KOPT-K1 (cell line): ENCODE measurements around the gene ESR1.
"Not testable (repeated sequence)": the region's sequence is repeated elsewhere in the genome, so short reads cannot be mapped to it uniquely, and the experiment has no call there.

Experiments used
- H3K27ac ChIP-seq: fragments of 200-600 bp; sonication (generic); 2 replicates; pipeline ENCODE4 v1.5.1; 2016; ENCODE audit warnings: antibody characterized with exemption, mild to moderate bottlenecking, low read depth, low read length; ENCODE audit not compliant: poor library complexity, severe bottlenecking
- H3K36me3 ChIP-seq: fragments of 200-600 bp; sonication (generic); 2 replicates; pipeline ENCODE4 v1.5.1; 2017; ENCODE audit warnings: antibody characterized with exemption, mild to moderate bottlenecking, low read length, moderate library complexity; ENCODE audit not compliant: insufficient read depth
- H3K9me3 ChIP-seq: fragments of 200-600 bp; sonication (generic); 2 replicates; pipeline ENCODE4 v1.5.1; 2017; ENCODE audit warnings: antibody characterized with exemption, low read length, mild to moderate bottlenecking; ENCODE audit not compliant: insufficient read depth, poor library complexity, severe bottlenecking

Gene ESR1

GRCh38 chr6:151899796-151900195 lies 92.3 kb downstream of the ESR1 start:
- H3K27ac ChIP-seq: not testable (repeated sequence)

DNA sequence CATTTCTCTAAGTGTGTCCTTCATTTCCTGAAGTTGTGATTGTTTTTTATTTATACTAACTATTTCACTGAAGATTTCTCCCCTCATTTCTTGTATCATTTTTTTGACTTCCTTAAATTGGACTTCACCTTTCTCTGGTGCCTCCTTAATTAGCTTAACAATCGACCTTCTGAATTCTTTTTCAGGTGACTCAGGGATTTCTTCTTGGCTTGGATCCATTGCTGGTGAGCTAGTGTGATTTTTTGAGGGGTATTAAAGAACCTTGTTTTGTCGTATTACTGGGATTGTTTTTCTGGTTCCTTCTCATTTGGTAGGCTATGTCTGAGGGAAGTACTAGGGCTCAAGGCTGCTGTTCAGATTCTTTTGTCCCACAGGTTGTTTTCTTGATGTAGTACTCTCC lies 92.8 kb downstream of the ESR1 start:
- H3K9me3 ChIP-seq: no peaks in the 10 kb centered on the region
- no peaks in the 10 kb centered on the region for H3K36me3 ChIP-seq
- no peak overlapping the region for H3K27ac ChIP-seq

More at GRCh38 chr6:151899796-151900195, 92.3 kb downstream of the ESR1 start:
- H3K36me3 ChIP-seq, H3K9me3 ChIP-seq: not testable (repeated sequence)

DNA sequence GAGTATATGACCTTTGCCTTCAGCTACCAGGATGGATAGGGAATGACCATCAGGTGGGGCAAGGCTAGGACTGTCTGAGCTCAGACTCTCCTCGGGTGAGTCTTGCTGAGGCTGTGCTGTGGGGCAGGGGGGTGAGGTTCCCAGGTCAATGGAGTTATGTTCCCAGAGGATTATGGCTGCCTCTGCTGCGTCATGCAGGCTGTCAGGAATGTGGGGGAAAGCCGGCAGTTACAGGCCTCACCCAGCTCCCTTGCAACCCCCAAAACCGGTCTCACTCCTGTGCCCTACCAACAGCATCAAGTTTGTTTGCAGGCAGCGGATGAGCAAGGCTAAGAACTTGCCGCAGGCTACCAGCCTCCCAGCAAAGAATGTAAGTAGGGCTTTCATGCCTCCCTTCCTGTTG lies 93.5 kb downstream of the ESR1 start:
- Histone ChIP-seq H3K36me3 (no peaks in the 10 kb centered on the region), H3K9me3 (no peaks in the 10 kb centered on the region), H3K27ac (no peak overlapping the region)

DNA sequence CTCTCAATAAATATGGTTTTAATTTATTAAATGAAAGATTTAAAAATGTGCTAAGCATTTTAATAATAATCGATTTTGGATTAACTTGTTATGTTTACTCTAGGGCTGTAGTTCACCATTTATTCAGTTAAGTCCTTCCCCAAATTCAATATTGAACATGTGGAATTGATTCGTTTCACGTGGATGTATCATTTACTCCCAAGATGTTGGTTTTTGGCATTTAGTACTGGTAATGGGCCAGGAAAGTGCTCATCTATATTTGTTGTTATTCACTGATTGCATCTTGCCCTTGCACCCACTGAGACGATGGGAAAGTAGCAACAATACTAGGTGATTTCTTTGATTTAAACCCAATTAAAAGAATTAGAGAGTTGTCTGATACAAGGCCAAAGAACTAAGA lies 97.1 kb downstream of the ESR1 start:
- Histone ChIP-seq H3K9me3 (no peaks in the 10 kb centered on the region), H3K36me3 (no peaks in the 10 kb centered on the region), H3K27ac (no peak overlapping the region)

DNA sequence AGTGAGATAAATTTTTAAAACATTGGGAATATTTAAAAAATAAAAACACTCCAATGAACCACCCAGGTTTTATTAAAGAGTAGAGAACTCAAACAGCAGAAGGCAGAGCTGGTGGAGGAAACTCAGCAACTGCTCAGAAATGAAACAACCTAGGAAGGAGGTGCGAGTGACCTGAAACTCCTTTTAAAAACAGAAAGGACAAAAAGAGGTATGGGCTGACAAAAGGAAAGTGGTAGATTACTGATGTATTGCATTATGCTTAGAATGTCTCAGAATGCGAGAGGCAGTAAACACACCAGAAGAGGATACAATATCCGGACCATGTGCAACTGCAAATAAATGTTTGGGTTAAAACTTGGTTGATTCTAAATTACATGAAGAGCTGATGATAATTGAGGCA lies 97.6 kb downstream of the ESR1 start:
- Histone ChIP-seq H3K9me3 (no peaks in the 10 kb centered on the region), H3K36me3 (no peaks in the 10 kb centered on the region), H3K27ac (no peak overlapping the region)

GRCh38 chr6:151905854-151906253 lies 98.4 kb downstream of the ESR1 start:
- no peaks in the 10 kb centered on the region for H3K9me3 ChIP-seq
- H3K36me3 ChIP-seq: no peaks in the 10 kb centered on the region
- no peak overlapping the region for H3K27ac ChIP-seq

DNA sequence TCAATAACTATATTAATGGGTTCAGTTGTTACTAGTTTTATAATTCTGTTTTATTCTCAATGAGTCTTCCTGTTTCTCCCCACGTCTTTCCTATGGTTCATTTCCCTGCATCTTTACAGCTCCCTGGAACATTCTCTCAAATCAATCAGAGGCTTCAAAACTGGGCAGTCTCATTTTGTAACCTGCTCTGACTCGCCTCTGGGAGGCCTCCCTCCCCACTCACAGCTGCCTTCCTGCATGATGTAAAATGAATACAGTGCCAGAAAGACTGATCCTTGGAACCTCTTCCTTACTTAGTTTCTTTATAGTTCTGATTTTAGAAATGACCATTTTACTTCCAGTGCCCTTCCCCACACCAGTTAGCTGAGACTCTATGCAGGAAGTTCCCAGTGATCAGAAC lies 103.9 kb downstream of the ESR1 start:
- H3K27ac ChIP-seq: no peak overlapping the region
- no peaks in the 10 kb centered on the region for H3K9me3 ChIP-seq
- H3K36me3 ChIP-seq: no peaks in the 10 kb centered on the region

DNA sequence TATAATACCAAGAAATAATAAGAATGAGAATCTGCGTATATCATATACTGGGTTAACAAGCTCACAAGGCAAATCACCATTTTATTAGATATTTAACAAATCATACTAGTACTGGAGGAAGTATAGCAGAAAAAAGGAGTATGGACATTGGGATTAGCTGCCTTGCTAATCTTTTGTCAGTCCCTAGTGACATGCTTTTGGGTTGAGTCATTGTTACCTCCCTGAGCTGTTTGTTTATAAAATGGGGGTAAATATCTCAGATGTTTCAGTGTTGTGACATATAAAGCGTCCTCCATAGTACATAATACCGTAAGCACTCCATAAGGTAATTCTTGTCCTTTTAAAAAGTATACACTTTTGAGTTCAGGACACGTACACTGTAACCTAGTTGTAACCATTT lies 107.0 kb downstream of the ESR1 start:
- Histone ChIP-seq H3K27ac (no peak overlapping the region), H3K36me3 (no peaks in the 10 kb centered on the region), H3K9me3 (no peaks in the 10 kb centered on the region)

DNA sequence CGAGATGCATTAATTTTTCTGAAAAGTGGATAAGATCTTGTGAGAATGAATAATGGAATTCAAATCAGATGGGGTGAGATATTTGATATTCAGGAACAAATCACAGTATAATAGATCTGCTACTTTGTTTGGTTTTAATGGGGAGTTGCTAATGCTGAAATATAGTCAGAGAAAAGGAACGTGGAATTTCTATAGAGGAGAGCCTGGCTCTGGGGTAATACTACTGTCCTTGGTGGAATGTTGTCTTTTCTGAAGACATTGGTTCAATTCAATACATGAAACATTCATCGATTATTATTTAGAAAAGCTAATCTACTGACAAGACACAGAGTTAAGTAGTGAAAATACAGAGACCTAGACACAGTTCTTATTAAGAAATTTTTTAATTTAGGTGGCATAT lies 108.6 kb downstream of the ESR1 start:
- Histone ChIP-seq H3K27ac (no peak overlapping the region), H3K9me3 (no peaks in the 10 kb centered on the region)

DNA sequence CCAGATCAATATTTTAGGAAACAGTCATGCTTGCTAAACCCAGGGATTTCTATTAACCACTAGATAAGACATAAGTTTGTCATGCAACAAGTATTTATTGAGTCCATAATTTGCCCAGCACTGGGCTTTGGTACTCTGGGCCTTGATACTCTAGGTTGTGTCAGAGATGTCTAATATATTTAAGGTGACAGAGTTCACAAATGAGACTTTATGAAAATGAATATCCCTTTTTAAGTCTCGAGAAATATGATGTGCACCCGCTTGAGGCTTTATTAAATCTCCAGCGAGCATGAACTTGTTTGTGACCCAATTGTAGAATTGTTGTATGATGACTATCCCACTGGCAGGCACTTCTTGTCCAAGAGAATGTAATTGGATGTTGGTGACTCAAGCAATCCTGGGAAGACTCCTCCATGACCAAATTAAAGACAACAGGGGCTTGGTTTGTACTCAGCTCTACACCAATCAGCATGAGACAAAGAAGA lies 109.2 kb downstream of the ESR1 start:
- no peaks in the 10 kb centered on the region for H3K9me3 ChIP-seq
- H3K27ac ChIP-seq: no peak overlapping the region

More for the DNA sequence above, 108.6 kb downstream of the ESR1 start:
- no peaks in the 10 kb centered on the region for H3K36me3 ChIP-seq

DNA sequence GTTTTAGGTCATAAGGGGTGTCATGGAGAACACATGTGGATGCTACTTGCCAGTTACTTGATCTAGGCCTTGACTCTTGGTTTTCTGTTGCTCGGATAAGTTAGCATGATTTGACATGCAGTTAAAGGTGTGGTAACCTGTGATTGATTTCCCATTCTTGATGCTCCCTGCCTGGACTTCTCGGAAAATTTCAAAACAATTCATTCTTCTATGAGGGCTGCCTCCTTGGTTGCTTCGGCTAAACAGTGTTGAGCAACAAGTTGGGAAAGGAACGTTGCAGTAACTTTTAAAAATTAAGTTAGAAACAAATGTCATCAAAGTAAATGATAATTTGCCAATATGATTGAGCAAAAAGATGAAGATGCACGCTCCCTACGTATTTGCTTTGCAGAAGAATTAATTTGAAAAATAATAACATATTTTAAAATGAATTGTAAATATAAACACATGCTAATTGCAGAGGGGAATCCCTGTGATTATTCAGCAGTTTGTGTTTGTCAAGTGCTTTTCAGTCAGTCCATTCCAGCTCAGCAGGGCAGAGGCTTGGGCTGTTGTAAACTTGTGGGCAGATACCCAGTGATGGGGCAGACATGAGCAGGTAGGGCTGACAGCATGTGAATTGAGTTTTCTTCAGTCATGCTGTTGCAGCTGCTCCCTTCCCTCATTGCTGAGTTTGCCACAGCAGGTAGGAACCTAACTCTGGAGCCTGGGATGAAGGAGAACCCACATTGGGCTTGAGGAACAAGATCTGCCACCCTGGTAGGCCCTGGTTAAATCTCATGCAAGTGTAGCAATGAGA lies 110.2 kb downstream of the ESR1 start:
- no peaks in the 10 kb centered on the region for H3K36me3 ChIP-seq
- H3K27ac ChIP-seq: no peak overlapping the region
- H3K9me3 ChIP-seq: no peaks in the 10 kb centered on the region

More for the DNA sequence above, 109.2 kb downstream of the ESR1 start:
- no peaks in the 10 kb centered on the region for H3K36me3 ChIP-seq

- no peaks in the 10 kb centered on the region for H3K9me3 ChIP-seq
Observed at GRCh38 chr6:151940307-151940706, 132.8 kb downstream of the ESR1 start.

GRCh38 chr6:151948002-151948743 lies 140.7 kb downstream of the ESR1 start:
- H3K27ac ChIP-seq: no peak overlapping the region
- no peaks in the 10 kb centered on the region for H3K9me3 ChIP-seq
- no peaks in the 10 kb centered on the region for H3K36me3 ChIP-seq

More at GRCh38 chr6:151940307-151940706, 132.8 kb downstream of the ESR1 start:
- Histone ChIP-seq H3K27ac (no peak overlapping the region), H3K36me3 (no peaks in the 10 kb centered on the region)

DNA sequence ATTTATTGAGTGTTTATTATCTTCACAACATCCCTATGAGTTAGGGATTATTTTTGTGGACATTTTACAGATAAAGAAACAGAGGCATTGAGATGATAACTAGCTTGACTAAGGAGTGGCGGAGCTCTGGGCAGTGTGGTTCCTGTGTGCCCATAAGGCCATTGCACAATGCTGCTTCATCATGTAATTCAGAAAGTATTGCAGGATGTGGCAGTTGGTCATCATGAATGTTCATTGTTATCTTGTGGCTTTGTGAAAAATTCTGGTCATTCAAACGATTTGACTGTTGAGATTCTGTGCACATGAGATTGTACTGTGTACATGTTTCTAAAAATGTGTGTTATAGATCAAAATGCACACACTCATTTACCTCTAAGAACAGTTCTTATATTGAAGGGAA lies 150.8 kb downstream of the ESR1 start:
- H3K27ac ChIP-seq: no peak overlapping the region
- H3K9me3 ChIP-seq: no peaks in the 10 kb centered on the region
- H3K36me3 ChIP-seq: no peaks in the 10 kb centered on the region

- Histone ChIP-seq H3K36me3 (no peaks in the 10 kb centered on the region), H3K27ac (no peak overlapping the region), H3K9me3 (no peaks in the 10 kb centered on the region)
Observed at GRCh38 chr6:151959086-151959485, 151.6 kb downstream of the ESR1 start.
